ENCODE data around the gene PHF11.

DNA sequence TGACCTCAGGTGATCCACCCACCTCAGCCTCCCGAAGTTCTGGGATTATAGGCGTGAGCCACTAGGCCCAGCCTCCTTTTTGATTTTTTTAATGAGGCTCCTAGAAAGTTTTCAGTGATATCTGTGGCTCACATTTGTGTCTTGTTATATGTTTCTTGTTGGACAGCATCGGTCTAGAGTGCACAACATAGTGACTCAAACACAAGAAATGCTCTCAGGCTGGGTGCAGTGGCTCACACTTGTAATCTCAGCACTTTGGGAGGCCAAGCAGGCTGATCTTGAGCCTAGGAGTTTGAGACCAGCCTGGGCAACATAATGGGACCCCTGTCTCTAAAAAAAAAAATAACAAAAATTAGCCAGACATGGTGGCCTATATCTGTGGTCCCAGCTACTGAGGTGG, 8.2 kb downstream of the PHF11 start:
- TF ChIP-seq, protein P1, sequence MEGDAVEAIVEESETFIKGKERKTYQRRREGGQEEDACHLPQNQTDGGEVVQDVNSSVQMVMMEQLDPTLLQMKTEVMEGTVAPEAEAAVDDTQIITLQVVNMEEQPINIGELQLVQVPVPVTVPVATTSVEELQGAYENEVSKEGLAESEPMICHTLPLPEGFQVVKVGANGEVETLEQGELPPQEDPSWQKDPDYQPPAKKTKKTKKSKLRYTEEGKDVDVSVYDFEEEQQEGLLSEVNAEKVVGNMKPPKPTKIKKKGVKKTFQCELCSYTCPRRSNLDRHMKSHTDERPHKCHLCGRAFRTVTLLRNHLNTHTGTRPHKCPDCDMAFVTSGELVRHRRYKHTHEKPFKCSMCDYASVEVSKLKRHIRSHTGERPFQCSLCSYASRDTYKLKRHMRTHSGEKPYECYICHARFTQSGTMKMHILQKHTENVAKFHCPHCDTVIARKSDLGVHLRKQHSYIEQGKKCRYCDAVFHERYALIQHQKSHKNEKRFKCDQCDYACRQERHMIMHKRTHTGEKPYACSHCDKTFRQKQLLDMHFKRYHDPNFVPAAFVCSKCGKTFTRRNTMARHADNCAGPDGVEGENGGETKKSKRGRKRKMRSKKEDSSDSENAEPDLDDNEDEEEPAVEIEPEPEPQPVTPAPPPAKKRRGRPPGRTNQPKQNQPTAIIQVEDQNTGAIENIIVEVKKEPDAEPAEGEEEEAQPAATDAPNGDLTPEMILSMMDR (IDR thresholded peaks at IDR 0.05; ENCODE audit: borderline replicate concordance, extremely low read depth, low read length, poor library complexity, severe bottlenecking): no peak
- no peak for TF ChIP-seq EZH2 (IDR thresholded peaks at IDR 0.05; ENCODE audit: borderline replicate concordance, low read depth, low read length, severe bottlenecking)

Data from DND-41 (cell line).